ENCODE results near the gene NXPH4.

Gene NXPH4

GRCh38 chr12:57216921-57217879 is 606 bp downstream of the NXPH4 start:
- FAIRE-seq (peak; percentile 33), DNase-seq (ENCODE audit: insufficient read length, low spot score) (no peak)

- no peak for DNase-seq (ENCODE audit: insufficient read length, low spot score)
Measured at GRCh38 chr12:57218030-57218853, 1.6 kb downstream of the NXPH4 start.

DNA sequence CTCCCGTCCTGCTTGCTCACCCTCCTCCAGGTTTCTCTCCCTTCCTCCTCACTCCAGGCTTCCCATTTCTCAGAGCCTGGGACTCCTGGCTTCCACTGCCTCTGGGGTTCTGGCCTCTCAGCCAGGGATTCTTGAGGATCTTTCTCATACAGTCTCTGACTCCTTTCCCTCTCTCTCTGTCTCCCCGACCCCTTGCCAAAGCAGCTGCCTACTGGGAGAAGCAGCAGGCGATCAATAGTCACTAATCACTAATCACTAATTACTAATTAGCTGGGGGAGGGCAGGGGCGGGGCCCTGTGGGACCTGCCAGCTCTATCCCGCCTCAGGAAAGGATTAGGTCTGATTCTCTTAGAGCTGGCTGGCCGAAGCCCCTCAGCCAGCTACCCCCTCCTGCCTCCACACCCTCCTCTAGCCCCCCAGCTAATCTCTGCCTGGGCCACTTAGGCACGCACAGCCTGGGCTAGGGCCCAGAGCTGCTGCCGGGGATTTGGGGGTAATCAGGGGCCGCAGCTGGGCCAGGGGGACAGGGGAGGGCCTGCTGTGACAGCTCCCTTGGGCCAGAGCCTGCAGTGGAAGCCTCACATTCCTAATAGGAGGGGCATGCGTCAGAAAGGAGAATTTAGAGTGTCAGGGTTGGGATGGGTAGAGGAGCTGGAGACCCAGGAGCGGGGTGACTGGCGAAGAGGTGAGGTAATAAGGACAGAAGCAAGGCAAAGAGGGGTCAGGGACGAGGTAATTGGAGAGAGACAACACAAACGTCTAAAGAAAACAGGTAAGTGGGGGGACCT is 2.8 kb downstream of the NXPH4 start:
- DNase-seq (ENCODE audit: insufficient read length, low spot score): no peak
- FAIRE-seq: no peak

More at GRCh38 chr12:57218030-57218853, 1.6 kb downstream of the NXPH4 start:
- FAIRE-seq: no peak

DNA sequence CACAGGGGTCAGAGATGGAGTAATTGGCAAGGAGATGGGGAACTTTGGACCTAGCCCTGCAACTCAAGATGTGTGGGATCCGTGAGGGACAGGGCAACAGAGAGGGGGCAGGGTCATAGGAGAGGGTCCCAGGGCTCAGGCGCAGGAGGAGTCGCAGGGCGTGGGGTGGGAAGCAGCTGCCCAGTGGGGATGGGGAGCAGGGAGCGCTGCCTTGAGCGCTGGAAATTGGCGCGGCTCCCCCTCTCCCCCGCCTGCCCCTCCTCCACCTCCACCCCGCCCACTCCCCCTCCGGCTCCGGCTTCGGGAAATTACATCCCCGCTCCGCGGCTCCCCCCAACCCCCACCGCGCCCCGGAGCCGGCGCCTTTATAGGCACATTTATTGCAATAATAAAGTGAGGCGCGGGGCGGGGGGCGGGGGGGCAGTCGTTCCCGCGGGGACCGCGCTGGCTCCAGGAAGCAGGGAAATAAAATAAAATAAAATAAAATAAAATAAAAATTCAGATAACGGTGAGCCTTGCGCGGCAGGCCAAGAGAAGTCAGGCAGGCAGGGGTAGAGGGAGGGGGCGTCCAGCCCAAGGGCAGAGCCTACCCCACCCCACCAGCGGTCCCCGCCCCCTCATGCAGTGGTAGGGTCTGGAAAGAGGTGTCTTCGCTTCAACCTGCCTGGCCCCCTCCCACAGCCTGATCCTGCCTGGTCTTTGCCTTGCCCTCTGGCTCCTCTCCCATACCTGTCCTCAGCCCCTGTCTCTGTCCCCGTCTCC is 3.6 kb downstream of the NXPH4 start:
- FAIRE-seq (no peak), DNase-seq (ENCODE audit: insufficient read length, low spot score) (no peak)

DNA sequence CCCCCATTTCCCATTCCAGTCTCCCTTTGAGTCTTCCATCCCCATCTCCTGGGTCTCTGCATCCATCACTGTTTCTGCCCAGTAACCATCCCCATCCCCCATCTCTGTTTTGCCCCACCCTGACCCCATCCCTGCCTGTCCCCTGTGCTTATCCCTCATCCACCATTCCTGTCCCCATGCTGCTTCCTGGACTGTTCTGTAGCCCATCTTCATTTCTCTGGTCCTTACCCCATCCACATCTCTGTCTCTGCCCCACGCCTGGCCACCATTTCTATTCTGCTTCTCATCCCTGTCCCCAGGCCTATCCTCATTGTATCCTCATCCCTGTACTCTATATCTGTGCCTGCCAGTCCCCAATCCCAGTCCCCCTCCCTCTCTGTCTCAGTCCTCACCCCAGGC is 4.2 kb downstream of the NXPH4 start:
- FAIRE-seq (no peak), DNase-seq (ENCODE audit: insufficient read length, low spot score) (no peak)

DNA sequence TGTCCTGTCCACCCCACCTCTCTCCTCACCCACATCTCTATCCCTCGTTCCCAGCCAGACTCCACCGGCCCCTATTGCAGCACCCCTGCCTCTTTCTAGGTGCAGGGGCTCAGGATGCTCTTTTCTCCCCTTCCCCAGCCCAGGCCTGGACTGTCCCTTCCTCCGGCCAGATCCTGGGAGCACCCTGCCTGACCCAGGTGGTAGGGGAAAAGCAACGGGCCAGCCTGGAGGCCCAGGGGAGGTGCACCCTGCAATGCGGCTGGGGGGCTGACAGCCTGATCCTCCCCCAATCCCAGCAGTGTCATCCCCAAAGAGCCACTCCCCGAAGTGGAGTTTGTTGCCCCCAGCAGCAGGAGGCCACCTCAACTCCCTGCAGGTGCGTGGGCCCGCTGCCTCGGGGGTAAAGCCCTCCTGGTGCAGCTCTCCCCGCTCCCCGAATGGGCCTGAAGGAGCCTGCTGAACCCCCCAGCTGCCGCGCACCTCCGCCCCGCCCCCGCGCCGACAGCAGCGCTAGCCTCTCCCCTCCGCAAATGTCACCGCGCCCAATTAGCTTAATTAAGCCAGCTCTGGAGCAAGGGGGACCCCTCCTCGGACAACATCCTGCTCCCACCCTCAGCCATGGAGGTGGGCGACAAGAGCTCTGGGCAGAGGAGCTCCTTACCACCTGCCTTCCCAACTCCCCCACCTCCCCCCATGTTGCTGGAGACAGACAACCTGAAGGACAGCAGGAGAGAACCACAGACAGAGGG is 4.7 kb downstream of the NXPH4 start:
- no peak for DNase-seq (ENCODE audit: insufficient read length, low spot score)
- no peak for FAIRE-seq

GRCh38 chr12:57222286-57223190 is 5.9 kb downstream of the NXPH4 start:
- FAIRE-seq: no peak

DNA sequence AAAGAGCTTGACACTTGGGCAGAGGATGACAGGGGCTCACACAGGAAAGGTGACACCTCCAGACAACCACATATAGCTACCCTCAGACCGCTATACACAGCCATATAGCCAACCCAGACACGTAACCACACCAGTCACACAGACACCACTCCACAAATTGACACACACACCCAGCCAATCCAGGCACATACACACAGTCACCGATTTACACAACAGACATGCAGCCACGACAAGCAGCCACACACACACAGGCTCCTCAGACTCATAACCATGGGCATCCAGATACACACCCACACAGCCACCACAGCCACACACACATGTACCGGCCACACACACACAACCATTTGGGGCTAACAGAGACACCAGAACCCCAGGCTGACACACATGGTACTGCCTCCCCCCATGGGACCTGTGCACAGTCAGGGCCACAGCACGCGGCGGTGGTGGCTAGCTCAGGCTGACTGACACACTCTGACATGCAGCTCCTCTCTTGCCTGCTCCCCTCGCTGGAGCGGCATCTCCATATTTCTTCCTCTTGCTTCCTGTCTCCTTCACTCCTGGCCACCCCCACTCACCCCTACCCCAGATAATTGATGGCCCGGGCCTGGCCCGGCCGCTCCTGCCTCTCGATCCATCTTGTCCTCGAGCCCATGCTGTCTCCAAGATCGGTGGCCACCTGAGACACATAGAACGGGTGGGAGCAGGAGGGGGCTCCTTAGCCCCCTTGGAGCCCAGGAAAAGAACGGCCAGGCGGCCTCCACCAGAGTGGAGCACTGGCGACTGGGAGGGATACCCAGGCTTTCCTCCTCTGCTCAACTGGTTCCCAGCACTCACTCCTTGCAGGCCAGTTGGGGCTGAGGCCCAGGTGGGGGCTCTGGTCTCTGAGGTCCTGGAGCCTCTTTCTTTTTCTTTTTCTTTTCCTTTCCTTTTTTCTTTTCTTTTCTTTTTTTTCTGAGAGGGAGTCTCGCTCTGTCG is 6.9 kb downstream of the NXPH4 start:
- DNase-seq (ENCODE audit: insufficient read length, low spot score) (no peak), FAIRE-seq (peak; percentile 63)

More at GRCh38 chr12:57222286-57223190, 5.9 kb downstream of the NXPH4 start:
- DNase-seq (ENCODE audit: insufficient read length, low spot score): no peak

GRCh38 chr12:57224278-57224972 is 7.8 kb downstream of the NXPH4 start:
- FAIRE-seq (no peak), DNase-seq (ENCODE audit: insufficient read length, low spot score) (no peak)

DNA sequence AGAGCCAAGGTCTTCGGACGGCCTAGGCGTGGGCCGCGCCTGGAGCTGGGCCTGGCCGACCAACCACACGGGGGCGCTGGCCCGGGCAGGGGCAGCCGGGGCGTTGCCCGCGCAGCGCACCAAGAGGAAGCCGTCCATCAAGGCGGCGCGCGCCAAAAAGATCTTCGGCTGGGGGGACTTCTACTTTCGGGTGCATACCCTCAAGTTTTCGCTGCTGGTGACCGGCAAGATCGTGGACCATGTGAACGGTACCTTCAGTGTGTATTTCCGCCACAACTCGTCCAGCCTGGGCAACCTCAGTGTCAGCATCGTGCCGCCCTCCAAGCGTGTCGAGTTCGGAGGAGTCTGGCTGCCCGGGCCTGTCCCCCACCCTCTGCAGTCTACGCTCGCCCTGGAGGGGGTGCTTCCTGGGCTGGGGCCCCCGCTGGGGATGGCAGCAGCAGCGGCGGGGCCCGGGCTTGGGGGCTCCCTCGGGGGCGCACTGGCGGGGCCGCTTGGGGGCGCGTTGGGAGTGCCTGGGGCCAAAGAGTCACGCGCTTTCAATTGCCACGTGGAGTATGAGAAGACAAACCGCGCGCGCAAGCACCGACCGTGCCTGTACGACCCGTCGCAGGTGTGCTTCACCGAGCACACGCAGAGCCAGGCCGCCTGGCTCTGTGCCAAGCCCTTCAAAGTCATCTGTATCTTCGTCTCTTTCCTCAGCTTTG is 8.5 kb downstream of the NXPH4 start:
- DNase-seq (ENCODE audit: insufficient read length, low spot score): no peak

DNA sequence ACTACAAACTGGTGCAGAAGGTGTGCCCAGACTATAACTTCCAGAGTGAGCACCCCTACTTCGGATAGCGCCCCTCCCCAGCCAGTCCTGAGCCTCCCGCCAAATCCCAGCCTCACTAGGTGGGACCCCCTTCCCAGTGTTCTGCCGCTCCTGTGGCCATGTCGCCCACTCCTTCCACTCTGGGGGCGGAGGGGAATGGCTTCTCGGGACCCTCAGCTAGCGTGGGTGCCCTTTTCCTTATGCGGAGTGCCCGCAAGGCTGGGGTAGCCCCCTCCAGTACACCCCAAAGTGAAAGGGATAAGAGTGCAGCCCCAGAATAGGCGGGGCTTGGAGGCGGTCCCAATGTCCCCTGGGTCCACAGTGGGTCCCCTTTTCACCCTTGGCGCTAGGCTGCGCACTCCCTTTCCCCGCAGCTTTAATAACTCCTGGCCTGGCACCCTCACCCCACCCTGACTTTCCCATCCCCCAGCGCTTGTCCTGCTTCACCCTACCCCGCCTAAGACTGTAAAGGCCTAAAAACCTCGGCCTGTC is 9.2 kb downstream of the NXPH4 start:
- DNase-seq (ENCODE audit: insufficient read length, low spot score) (no peak), FAIRE-seq (no peak)

More for the DNA sequence above, 8.5 kb downstream of the NXPH4 start:
- FAIRE-seq: no peak

DNA sequence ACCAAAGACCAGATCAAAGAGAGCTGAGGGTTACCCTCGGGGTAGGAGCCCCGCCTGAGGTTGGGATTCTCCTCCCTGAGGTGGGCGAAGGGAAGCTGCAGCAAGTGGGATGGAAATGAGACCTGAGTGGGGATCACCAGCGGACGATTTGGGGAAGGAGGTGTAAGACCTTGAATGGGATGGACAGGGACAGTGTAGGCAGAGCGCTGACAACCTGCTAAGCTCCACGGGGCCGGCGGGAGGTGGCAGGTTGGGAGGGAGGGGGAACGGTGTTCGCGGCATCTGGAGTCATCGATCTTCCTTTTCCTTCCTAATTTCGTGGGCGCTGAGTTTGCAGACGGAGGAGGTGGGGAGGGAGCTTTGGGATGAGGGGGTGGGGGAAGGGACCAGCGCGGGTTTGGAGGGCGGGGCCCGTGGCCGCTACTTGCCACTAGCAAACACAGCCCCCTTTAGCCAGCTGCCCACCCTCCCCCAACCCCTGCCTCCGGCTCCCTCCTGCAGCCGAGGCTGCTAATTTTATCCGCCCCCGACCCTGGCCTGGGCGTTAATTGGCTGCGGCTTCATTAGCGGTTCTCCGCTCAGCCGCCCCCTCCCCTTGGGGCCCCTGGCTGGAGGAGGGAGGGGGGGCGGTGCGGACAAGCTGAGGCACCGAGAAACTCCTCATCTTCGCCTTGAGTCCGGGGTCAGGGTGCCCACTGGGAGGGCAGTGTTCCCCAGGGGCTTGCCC is 10.2 kb downstream of the NXPH4 start:
- DNase-seq (ENCODE audit: insufficient read length, low spot score) (no peak), FAIRE-seq (no peak)

DNA sequence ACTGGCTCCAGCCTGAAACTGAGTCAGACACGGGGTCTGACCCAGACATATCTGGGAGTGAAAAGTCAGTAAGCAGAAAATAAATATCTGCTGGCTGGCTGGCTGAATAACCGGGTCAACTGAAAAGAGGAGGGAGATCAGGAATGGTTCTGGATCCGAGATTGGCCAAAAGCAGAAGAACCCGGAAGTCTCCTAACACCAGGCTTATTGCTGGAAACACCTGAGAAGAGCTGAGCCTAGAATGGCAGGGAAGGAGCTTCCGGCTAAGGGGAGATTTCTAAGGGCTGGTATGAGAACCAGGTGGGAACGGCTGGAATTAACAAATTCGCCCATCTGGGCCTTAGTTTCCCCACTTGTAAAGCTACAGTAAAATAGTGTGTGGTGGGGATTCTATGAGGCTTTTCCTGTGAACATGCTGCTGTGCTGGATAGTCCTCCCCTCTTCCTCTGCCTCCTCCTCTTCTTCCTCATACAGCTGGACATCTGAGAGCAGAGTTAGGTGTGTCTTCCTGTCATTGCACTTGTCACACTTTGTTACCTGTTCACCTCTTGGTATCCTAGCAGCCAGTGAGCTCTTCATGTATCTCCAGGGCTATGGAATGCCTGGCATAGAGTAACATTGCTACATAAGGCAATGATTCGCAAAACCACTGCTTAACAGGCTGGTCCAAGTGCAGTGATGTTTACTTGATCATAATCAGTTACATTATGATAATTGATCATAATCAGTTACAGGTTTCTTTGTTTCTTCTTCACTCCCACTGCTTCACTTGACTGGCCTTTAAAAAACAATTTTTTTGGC is 10.9 kb downstream of the NXPH4 start:
- FAIRE-seq: no peak

GRCh38 chr12:57229046-57229633 is 12.5 kb downstream of the NXPH4 start:
- no peak for DNase-seq (ENCODE audit: insufficient read length, low spot score)
- FAIRE-seq: no peak

More for the DNA sequence above, 10.9 kb downstream of the NXPH4 start:
- DNase-seq (ENCODE audit: insufficient read length, low spot score): no peak

Data from HTR-8/SVneo (cell line).